GM19468 (cell line): Measurements from ENCODE around the gene SLC23A3.
A peak's percentile ranks its signal among the peaks of the same experiment; 100 is the strongest.

Experiments used
- ATAC-seq: cut with Tn5 transposase; IDR thresholded peaks from one replicate; pipeline ENCODE4 v1.9.1; 2021; ENCODE audit warnings: mild to moderate bottlenecking, moderate library complexity, moderate number of reproducible peaks; ENCODE audit not compliant: unreplicated experiment; ENCODE audit errors: extremely low read depth

SLC23A3 gene, protein sequence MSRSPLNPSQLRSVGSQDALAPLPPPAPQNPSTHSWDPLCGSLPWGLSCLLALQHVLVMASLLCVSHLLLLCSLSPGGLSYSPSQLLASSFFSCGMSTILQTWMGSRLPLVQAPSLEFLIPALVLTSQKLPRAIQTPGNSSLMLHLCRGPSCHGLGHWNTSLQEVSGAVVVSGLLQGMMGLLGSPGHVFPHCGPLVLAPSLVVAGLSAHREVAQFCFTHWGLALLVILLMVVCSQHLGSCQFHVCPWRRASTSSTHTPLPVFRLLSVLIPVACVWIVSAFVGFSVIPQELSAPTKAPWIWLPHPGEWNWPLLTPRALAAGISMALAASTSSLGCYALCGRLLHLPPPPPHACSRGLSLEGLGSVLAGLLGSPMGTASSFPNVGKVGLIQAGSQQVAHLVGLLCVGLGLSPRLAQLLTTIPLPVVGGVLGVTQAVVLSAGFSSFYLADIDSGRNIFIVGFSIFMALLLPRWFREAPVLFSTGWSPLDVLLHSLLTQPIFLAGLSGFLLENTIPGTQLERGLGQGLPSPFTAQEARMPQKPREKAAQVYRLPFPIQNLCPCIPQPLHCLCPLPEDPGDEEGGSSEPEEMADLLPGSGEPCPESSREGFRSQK

GRCh38 chr2:219169930-219170654, at the start of gene SLC23A3:
Gene SLC23A3 (minus strand): TSS chr2:219170029. CDS start chr2:219169984, 45 bp downstream.
- ATAC-seq, result no peak

DNA sequence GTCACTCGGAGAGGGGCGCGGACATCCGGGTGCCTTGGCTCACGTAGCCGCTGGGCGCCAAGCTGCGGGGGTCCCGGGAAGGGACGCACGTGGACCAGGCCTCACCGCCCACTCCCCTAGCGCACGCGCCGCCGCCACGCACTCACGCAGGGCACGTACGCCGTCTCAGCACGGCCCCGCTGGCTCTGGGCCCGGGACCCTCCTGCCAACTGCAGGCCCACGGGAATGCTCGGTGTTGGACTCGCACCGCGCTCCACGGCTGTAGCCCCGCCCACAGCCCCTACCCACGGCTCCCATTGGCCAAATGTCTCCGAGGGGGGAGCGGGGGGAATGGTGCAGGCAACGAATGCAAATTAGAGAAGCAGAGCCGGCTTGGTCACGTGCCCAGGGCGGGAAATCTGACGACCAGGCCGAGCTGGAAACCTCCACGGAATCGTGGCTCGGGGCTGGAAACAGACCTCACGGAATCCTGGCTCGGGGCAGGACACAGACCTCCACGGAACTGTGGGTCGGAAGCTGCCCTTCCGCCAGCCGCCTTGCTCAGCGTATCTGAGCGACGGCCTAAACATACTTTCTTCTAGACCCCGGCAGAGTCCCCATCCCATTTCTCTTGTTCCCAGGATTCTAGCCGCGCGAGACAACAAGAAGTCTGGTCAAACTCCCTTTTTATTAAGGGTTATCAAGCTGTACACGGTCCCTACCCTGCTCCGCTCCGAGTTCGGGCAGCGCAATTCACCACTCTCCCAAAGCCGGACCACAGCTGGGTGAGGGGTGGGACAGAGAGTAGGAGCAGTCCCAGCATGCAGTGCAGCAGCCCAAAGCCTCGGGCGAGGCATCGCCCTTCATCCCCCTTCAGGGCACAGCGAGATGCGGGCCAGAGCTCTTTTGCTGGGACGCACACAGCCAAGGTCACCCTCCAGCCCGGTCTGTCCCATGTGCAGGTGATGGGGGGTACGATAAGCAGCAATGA, 49.2 kb upstream of the SLC23A3 start, which contains the start of gene ABCB6:
Gene ABCB6 (minus strand): TSS at position 227 of the 970 bp plus-strand sequence. CDS start 285 bp downstream, outside the sequence.
- peak; percentile 32 for ATAC-seq

- no peak for ATAC-seq
These were observed 48.4 kb upstream of the SLC23A3 start for GRCh38 chr2:219218217-219218731.

GRCh38 chr2:219216535-219216915, 46.7 kb upstream of the SLC23A3 start:
- no peak for ATAC-seq

DNA sequence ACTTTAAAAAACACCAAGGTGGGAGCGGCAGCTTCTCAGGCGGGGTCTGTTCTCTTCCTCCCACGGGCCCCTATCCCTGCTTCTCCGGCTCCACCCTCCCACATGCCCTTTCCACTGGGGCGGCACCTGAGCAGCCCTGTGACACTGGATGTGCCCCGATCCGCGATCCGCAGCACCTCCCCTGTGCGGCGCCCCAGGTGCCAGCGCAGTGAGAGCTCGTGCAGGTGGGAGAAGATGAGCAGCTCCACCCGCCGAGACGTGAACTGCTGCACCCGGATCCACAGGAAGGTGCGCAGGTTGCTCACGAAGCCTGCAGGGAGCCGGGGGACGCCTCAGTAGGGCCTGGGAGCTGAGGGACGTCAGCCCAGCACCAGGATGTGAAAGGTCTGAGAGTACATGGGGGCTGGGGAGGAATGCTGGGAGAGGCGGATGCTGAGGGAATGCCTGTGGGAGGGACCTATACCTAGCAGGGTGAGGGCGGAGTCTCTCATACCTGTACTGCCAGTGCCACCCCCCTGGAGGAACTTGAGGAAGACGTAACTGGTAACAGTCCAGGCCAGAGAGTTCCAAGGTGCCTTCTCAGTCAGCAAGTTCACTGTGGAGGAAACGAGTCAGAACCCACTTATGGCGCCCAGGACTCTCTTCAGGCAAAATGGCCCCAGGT, 46.2 kb upstream of the SLC23A3 start:
- no peak for ATAC-seq

DNA sequence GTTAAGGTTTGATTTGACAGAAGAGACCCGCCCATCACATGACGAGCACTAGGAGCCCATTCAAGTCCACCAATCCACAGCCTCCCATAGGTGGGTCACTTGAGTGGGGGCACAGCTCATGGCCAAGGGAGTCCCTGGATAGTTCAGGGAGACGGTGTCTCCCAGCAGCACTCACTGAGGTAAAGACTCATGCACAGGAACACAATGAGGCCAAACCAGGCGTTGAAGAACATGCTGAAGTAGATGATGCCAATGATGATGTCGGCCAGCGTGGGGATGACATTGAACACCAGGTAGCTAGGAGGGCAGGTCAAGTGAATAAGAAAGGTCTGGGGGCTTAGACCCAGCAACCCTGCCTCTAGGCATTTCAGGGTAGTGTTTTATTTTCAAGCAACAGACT, 45.0 kb upstream of the SLC23A3 start:
- no peak for ATAC-seq

GRCh38 chr2:219214141-219214540, 44.3 kb upstream of the SLC23A3 start:
- no peak for ATAC-seq

DNA sequence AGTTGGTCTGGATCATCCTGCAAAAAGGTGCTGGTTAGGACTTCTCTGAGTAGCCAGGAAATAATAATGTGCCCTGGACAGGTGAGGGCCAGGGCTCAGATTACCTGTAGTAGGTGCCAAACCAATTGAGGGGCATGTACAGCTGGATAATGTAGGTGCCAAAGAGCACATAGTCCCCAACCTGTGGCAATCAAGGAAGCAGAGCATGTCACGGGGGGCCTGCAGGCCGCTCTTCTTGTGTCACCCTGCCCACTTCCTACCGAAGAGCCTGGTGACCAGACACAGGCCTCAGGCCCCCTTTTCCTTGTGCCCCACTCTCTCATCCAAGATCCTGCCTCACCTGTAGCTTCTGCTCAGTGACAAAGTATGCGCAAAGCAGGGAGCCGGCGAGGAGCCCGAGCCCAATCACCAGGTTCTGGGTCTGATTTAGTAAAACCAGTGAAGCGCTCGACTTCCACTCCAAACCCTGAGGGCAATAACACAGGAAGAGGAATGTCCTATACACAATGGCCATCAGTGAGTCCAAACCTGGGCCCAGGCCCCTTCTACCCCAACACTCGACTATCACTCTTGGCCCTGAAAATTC, 43.8 kb upstream of the SLC23A3 start:
- ATAC-seq, result no peak

- ATAC-seq, result no peak
These were observed 43.2 kb upstream of the SLC23A3 start for GRCh38 chr2:219213026-219213415.

DNA sequence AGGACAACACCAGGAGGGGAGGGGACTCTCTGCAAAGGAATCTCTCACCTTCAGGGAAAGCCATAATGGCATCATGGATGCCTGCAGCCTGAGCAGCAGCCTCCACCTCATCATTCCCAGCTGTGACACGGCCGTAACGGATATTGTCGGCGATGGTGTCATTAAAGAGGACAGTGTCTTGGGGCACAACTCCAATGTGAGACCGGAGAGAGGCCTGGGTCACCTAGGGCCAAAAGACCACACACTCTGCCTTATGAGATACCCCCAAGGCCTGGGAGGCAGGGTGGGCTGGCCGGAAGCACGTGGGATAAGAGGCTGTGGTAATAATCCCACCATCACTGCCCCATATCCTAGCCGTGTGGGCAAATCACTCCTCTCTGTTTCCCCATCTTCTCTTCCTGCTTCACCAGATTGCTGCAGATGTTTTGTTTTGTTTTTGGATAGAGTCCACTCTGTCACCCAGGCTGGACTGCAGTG, 41.1 kb upstream of the SLC23A3 start:
- ATAC-seq, result no peak

DNA sequence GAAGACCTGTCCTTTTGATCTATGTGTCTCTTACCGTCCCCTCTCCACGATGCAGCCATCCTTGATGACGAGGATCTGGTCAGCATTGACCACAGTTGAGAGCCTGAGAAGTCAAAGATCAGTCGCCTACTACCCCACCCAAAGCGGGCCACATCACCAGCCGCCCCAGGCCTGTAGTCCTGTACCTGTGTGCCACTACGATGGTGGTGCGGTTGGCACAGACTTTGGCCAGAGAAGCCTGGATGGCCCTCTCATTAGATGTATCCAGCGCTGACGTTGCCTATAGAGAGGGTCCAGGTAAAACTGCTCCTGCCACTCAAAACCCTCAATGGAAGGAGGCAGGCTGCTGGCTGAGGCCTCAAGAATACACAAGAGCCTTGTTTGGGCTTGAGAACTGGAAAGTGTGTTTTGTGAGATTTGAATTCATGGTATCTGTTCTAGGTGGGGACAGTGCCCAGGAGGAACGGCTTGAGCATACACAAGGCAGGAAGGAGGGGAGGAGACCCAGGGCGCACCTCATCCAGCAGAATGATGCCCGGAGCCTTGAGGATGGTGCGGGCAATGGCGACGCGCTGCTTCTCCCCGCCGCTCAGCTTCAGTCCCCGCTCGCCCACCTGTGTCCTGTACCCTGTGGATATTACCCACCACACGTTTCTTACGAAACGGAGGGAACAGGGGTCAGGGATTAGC, 40.5 kb upstream of the SLC23A3 start:
- no peak for ATAC-seq

DNA sequence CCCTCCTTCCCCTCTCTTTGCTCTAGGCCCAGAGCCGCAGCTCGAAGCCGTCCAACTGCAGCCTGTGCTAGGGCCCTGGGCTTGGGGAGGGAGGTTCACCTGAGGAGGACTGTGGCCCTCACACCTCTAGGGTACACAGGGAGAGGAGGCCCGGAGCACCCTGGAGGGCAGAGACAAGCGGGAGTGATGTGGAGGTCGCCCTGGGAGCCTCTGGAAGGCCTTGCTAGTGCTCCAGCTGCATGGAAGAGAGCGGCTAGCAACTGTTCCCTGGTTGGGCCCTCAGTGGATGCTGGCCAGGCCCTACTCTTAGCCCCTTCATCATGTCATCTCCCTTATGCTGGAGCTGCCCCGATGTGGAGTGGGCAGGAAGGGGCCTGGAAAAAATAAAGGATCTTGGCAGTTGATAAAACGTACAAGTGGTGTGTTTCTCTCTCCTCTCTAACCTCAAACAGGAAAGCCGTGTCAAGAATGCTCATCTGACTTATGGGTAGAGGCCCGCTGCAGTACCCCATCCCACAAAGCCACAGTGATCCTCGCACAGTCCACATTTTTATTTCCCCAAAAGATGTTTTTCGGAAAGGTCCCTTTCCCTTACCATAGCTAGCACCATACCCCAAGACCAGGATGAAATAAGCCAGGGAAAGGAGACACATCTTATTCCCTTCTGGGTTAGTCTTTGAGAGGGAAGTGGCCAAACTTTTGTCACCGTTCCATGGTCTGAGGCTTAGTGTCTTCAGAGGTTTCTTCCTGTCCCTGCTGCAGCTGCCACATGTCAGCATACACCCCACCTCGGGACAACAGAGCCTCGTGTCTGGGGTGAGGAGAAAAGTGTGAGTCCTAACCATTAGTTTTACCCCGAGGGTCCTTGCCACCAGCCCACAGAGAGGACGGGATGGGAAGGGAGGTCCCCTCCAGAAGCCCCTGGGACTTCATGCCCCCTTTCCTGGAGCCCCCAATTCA, 39.7 kb upstream of the SLC23A3 start:
- ATAC-seq, result no peak

- no peak for ATAC-seq
These were observed 38.3 kb upstream of the SLC23A3 start for GRCh38 chr2:219207884-219208740.

DNA sequence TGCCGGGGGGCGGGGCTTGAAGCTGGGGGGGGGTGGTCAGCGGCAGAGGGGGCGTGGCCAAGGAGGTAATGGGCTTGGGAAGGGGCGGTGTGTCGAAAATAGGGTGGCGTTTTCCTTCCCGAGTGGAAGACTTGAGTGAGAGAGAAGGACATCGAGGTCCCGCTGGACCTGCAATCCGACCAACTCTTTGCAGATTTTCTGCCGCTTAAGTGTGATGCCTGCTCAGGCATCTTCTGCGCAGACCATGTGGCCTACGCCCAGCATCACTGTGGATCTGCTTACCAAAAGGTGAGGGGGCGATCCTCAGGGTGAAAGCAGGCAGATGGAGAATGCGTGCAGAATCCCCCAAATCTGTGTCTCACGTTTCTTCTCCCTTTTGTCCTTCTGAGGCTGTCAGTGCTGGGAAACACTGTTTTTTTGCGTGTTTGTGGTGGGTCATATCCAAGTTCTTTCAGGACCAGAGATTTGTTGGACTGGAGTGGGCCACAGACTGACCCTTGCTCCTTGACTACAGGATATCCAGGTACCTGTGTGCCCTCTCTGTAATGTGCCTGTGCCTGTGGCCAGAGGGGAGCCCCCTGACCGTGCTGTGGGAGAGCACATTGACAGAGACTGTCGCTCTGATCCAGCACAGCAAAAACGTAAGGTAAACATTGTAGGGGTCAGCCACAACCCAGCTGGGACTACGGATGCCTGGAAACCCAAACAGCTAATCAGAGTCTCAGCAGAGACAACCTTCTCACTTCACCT, 37.5 kb upstream of the SLC23A3 start:
- ATAC-seq, result no peak
